ENCODE measurements around the gene ARL5A. TPM values are rescaled to one million over a fixed set of nuclear protein-coding genes. Genes with fewer than 3 reads are reported as not detected.
A peak's percentile ranks its signal among the peaks of the same experiment; 100 is the strongest.

ARL5A gene
- total and polyA plus RNA-seq, 9 of the 15 experiments (the other 6 are each of a cell fraction or from before 2014, with no cell fraction given) = 16.3 to 117 (median 88.4) TPM

DNA sequence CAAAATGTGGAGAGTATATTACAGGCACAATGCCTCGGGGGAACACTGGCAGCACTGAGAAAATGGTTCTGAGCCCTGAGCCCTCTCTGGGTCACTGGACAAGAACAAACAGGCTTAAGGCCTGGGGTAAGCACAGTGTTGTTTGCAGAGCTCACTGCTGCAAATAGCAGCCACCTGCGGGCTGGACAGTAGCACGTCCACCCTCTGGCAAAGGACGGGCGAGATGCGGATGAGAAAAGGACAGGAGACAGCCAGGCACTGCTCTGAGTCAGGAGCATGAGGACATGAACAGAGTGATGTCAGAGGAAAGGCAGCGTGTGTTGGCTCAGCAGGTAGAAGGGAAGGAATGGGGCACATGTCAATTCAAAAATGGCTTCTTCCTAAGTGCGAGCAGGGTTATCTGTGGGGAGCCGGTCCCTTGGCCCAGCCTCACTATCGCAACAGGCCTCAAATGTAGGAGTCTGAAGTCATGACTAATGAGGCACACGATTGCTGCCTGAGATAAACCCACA, 68.0 kb downstream of the ARL5A start (continued):
- TF ChIP-seq ZBTB8A (IDR thresholded peaks at IDR 0.05; ENCODE audit: partially characterized antibody) = no peak
- no peak for TF ChIP-seq RBM14 (IDR thresholded peaks at IDR 0.05; ENCODE audit: borderline replicate concordance, insufficient read depth, low read depth, low read length)
- no peak; the same call in 1 of the 2 replicates for TF ChIP-seq NBN (IDR thresholded peaks at IDR 0.05; ENCODE audit: low read depth)
- peak; percentile 58; the same call in 1 of the 2 replicates for TF ChIP-seq ZEB2 (IDR thresholded peaks at IDR 0.05)
- TF ChIP-seq, protein P1, sequence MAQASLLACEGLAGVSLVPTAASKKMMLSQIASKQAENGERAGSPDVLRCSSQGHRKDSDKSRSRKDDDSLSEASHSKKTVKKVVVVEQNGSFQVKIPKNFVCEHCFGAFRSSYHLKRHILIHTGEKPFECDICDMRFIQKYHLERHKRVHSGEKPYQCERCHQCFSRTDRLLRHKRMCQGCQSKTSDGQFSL (CRISPR knock-in tag; IDR thresholded peaks at IDR 0.05) = no peak
- TF ChIP-seq, protein P1 (tag; IDR thresholded peaks at IDR 0.05) = 0 out of 4 replicates have a peak, but pooled peaks of 1 of the 2 experiments have one; percentile 44
- TF ChIP-seq FOXJ3 (CRISPR knock-in tag; IDR thresholded peaks at IDR 0.05) = no peak
- TF ChIP-seq TGIF2 (CRISPR knock-in tag; IDR thresholded peaks at IDR 0.05) = no peak
- TF ChIP-seq SREBF1 (IDR thresholded peaks at IDR 0.05; ENCODE audit: borderline replicate concordance, low read depth, low read length) = no peak
- peak; percentile 86 for TF ChIP-seq ATF7 (IDR thresholded peaks at IDR 0.05)
- TF ChIP-seq, protein P2, sequence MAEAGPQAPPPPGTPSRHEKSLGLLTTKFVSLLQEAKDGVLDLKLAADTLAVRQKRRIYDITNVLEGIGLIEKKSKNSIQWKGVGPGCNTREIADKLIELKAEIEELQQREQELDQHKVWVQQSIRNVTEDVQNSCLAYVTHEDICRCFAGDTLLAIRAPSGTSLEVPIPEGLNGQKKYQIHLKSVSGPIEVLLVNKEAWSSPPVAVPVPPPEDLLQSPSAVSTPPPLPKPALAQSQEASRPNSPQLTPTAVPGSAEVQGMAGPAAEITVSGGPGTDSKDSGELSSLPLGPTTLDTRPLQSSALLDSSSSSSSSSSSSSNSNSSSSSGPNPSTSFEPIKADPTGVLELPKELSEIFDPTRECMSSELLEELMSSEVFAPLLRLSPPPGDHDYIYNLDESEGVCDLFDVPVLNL (CRISPR knock-in tag; IDR thresholded peaks at IDR 0.05; ENCODE audit: low read depth) = no peak
- TF ChIP-seq ATF2 (CRISPR knock-in tag; IDR thresholded peaks at IDR 0.05) = no peak
- no peak for TF ChIP-seq SAFB (IDR thresholded peaks at IDR 0.05; ENCODE audit: borderline replicate concordance, low read depth, low read length)
- no peak for TF ChIP-seq FOXJ2 (tag; IDR thresholded peaks at IDR 0.05)
- TF ChIP-seq STAT5B (CRISPR knock-in tag; IDR thresholded peaks at IDR 0.05) = no peak
- no peak for TF ChIP-seq ESRRA (IDR thresholded peaks at IDR 0.05; ENCODE audit: borderline replicate concordance, low read depth)
- TF ChIP-seq FOXA1 (IDR thresholded peaks at IDR 0.05; ENCODE audit: borderline replicate concordance) = no peak
- 0 out of 2 replicates have a peak, but pooled peaks have one; percentile 46 for TF ChIP-seq MYNN (IDR thresholded peaks at IDR 0.05)
- TF ChIP-seq MYNN (CRISPR knock-in tag; IDR thresholded peaks at IDR 0.05) = no peak
- TF ChIP-seq NFIC (IDR thresholded peaks at IDR 0.05) = peak; percentile 43; the same call in 1 of the 2 replicates
- TF ChIP-seq KDM1A (IDR thresholded peaks at IDR 0.05) = no peak
- TF ChIP-seq CHD2 (IDR thresholded peaks at IDR 0.05; ENCODE audit: low read depth, low read length) = no peak
- no peak for TF ChIP-seq POLR2G (IDR thresholded peaks at IDR 0.05; ENCODE audit: low read depth, low read length)
- TF ChIP-seq SMAD3 (CRISPR knock-in tag; conservative IDR thresholded peaks at IDR 0.05) = peak; percentile 73
- peak; percentile 85 for TF ChIP-seq ZBTB9 (CRISPR knock-in tag; IDR thresholded peaks at IDR 0.05)
- peak; percentile 30; the same call in 1 of the 2 replicates for TF ChIP-seq TCF7 (IDR thresholded peaks at IDR 0.05; ENCODE audit: borderline replicate concordance)
- TF ChIP-seq NCOA1 (IDR thresholded peaks at IDR 0.05; ENCODE audit: low read depth) = peak; percentile 29; the same call in 1 of the 2 replicates
- TF ChIP-seq PHF20 (IDR thresholded peaks at IDR 0.05; ENCODE audit: partially characterized antibody) = no peak

All from K562 (cell line).